Activated naive CD4-positive, alpha-beta T cell treated with anti-CD3 and anti-CD28 coated beads, Interleukin-2, amount 10 ng/mL, durations not matched to agents 7 days and 5 days (primary cell): Measurements from ENCODE around the gene GRIK3.

ENCODE experiments used
- CTCF ChIA-PET: fragments of 350-600 bp; sonication (Branson Sonifier 250); formaldehyde crosslinking; loops from one replicate; lab custom pipeline; 2021; ENCODE audit warnings: antibody characterized with exemption; lab: Charles Lee
- DNase-seq: peaks from one replicate; pipeline ENCODE4 v3.0.0-alpha.2; 2020
- H3K27ac Mint-ChIP-seq: one replicate; pipeline ENCODE4 v1.8.0; 2021; ENCODE audit warnings: mild to moderate bottlenecking, moderate library complexity, mixed read lengths
- H3K27me3 Mint-ChIP-seq: one replicate; pipeline ENCODE4 v1.8.0; 2021; ENCODE audit warnings: mild to moderate bottlenecking, mixed read lengths
- H3K36me3 Mint-ChIP-seq: one replicate; pipeline ENCODE4 v1.8.0; 2021; ENCODE audit warnings: mixed read lengths
- H3K4me1 Mint-ChIP-seq: one replicate; pipeline ENCODE4 v1.8.0; 2021; ENCODE audit warnings: mixed read lengths
- H3K4me3 Mint-ChIP-seq: one replicate; pipeline ENCODE4 v1.8.0; 2021; ENCODE audit warnings: mild to moderate bottlenecking, moderate library complexity, mixed read lengths
- H3K9me3 Mint-ChIP-seq: one replicate; pipeline ENCODE4 v1.8.0; 2021; ENCODE audit warnings: mixed read lengths

The GRIK3 gene

GRCh38 chr1:36763771-36764170 is 270.5 kb downstream of the GRIK3 start:
- H3K9me3 Mint-ChIP-seq = no peaks in the 10 kb centered on the region
- H3K27ac Mint-ChIP-seq = no peak overlapping the region
- H3K4me1 Mint-ChIP-seq = no peaks in the 10 kb centered on the region
- no peak for DNase-seq
- H3K4me3 Mint-ChIP-seq = no peak overlapping the region
- CTCF ChIA-PET = no interaction called here
- H3K36me3 Mint-ChIP-seq = no peaks in the 10 kb centered on the region
- peaks cover 3% of the 10 kb centered on the region for H3K27me3 Mint-ChIP-seq

- H3K9me3 Mint-ChIP-seq = no peaks in the 10 kb centered on the region
- DNase-seq = no peak
- CTCF ChIA-PET = no interaction called here
- no peaks in the 10 kb centered on the region for H3K36me3 Mint-ChIP-seq
- no peak overlapping the region for H3K4me3 Mint-ChIP-seq
- H3K4me1 Mint-ChIP-seq = no peaks in the 10 kb centered on the region
- peaks cover 6% of the 10 kb centered on the region for H3K27me3 Mint-ChIP-seq
- no peak overlapping the region for H3K27ac Mint-ChIP-seq
Measured at GRCh38 chr1:36762174-36762573, 272.1 kb downstream of the GRIK3 start.

- no peak overlapping the region for H3K27ac Mint-ChIP-seq
- H3K4me1 Mint-ChIP-seq = no peaks in the 10 kb centered on the region
- H3K4me3 Mint-ChIP-seq = no peak overlapping the region
- no peaks in the 10 kb centered on the region for H3K36me3 Mint-ChIP-seq
- DNase-seq = no peak
- no peaks in the 10 kb centered on the region for H3K9me3 Mint-ChIP-seq
- CTCF ChIA-PET = no interaction called here
- H3K27me3 Mint-ChIP-seq = peaks cover 11% of the 10 kb centered on the region
Measured at GRCh38 chr1:36761113-36761512, 273.2 kb downstream of the GRIK3 start.

GRCh38 chr1:36760081-36760480 is 274.2 kb downstream of the GRIK3 start:
- no peak overlapping the region for H3K27ac Mint-ChIP-seq
- H3K27me3 Mint-ChIP-seq = peaks cover 12% of the 10 kb centered on the region
- no peaks in the 10 kb centered on the region for H3K4me1 Mint-ChIP-seq
- no peak for DNase-seq
- H3K36me3 Mint-ChIP-seq = no peaks in the 10 kb centered on the region
- CTCF ChIA-PET = no interaction called here
- no peak overlapping the region for H3K4me3 Mint-ChIP-seq
- H3K9me3 Mint-ChIP-seq = no peaks in the 10 kb centered on the region

- Mint-ChIP-seq H3K4me3 (no peak overlapping the region), H3K27me3 (peaks cover 12% of the 10 kb centered on the region), H3K4me1 (no peaks in the 10 kb centered on the region), H3K9me3 (no peaks in the 10 kb centered on the region), H3K36me3 (no peaks in the 10 kb centered on the region), H3K27ac (no peak overlapping the region)
- no peak for DNase-seq
- CTCF ChIA-PET = no interaction called here
Measured at GRCh38 chr1:36759355-36759754, 275.0 kb downstream of the GRIK3 start.

- no peak for DNase-seq
- H3K4me3 Mint-ChIP-seq = no peak overlapping the region
Measured at GRCh38 chr1:36755303-36756230, 278.7 kb downstream of the GRIK3 start.

GRCh38 chr1:36754366-36754765 is 279.9 kb downstream of the GRIK3 start:
- Mint-ChIP-seq H3K36me3 (no peaks in the 10 kb centered on the region), H3K27me3 (peaks cover 9% of the 10 kb centered on the region), H3K9me3 (no peaks in the 10 kb centered on the region), H3K4me3 (no peak overlapping the region), H3K27ac (no peak overlapping the region), H3K4me1 (no peaks in the 10 kb centered on the region)
- CTCF ChIA-PET = no interaction called here
- DNase-seq = no peak

More at GRCh38 chr1:36755303-36756230, 278.7 kb downstream of the GRIK3 start:
- Mint-ChIP-seq H3K9me3 (no peaks in the 10 kb centered on the region), H3K4me1 (no peaks in the 10 kb centered on the region), H3K27ac (no peak overlapping the region), H3K36me3 (no peaks in the 10 kb centered on the region), H3K27me3 (peaks cover 9% of the 10 kb centered on the region)
- CTCF ChIA-PET = no interaction called here

- Mint-ChIP-seq H3K36me3 (no peaks in the 10 kb centered on the region), H3K4me3 (no peak overlapping the region), H3K27me3 (peaks cover 11% of the 10 kb centered on the region), H3K9me3 (no peaks in the 10 kb centered on the region), H3K27ac (no peak overlapping the region), H3K4me1 (no peaks in the 10 kb centered on the region)
- CTCF ChIA-PET = no interaction called here
- DNase-seq = no peak
Measured at GRCh38 chr1:36753451-36753850, 280.9 kb downstream of the GRIK3 start.

GRCh38 chr1:36752891-36753361 is 281.4 kb downstream of the GRIK3 start:
- DNase-seq = no peak
- Mint-ChIP-seq H3K27ac (no peak overlapping the region), H3K36me3 (no peaks in the 10 kb centered on the region), H3K4me1 (no peaks in the 10 kb centered on the region), H3K9me3 (no peaks in the 10 kb centered on the region), H3K27me3 (peaks cover 13% of the 10 kb centered on the region), H3K4me3 (no peak overlapping the region)
- CTCF ChIA-PET = no interaction called here

- H3K27me3 Mint-ChIP-seq = peaks cover 13% of the 10 kb centered on the region
- no peak for DNase-seq
- CTCF ChIA-PET = no interaction called here
Measured at GRCh38 chr1:36752431-36752830, 281.9 kb downstream of the GRIK3 start.

GRCh38 chr1:36751525-36751924 is 282.8 kb downstream of the GRIK3 start:
- H3K27ac Mint-ChIP-seq = no peak overlapping the region
- H3K9me3 Mint-ChIP-seq = no peaks in the 10 kb centered on the region
- CTCF ChIA-PET = interaction anchor here (0.7 kb wide), 1 partner anchor 50 kb away, joined by 8 read pairs; no protein-coding TSS in a partner anchor
- no peak for DNase-seq
- no peak overlapping the region for H3K4me3 Mint-ChIP-seq
- H3K27me3 Mint-ChIP-seq = peaks cover 10% of the 10 kb centered on the region
- H3K36me3 Mint-ChIP-seq = no peaks in the 10 kb centered on the region
- no peaks in the 10 kb centered on the region for H3K4me1 Mint-ChIP-seq

More at GRCh38 chr1:36752431-36752830, 281.9 kb downstream of the GRIK3 start:
- Mint-ChIP-seq H3K4me3 (no peak overlapping the region), H3K4me1 (no peaks in the 10 kb centered on the region), H3K9me3 (no peaks in the 10 kb centered on the region), H3K36me3 (no peaks in the 10 kb centered on the region), H3K27ac (no peak overlapping the region)

GRCh38 chr1:36748466-36748865 is 285.8 kb downstream of the GRIK3 start:
- no peaks in the 10 kb centered on the region for H3K9me3 Mint-ChIP-seq
- H3K4me3 Mint-ChIP-seq = no peak overlapping the region
- CTCF ChIA-PET = no interaction called here
- no peak overlapping the region for H3K27ac Mint-ChIP-seq
- DNase-seq = no peak
- peaks cover 9% of the 10 kb centered on the region for H3K27me3 Mint-ChIP-seq
- no peaks in the 10 kb centered on the region for H3K4me1 Mint-ChIP-seq
- no peaks in the 10 kb centered on the region for H3K36me3 Mint-ChIP-seq
